PC-3 (cell line): Measurements from ENCODE around the gene SLC1A6. TPM values are rescaled to one million over a fixed set of nuclear protein-coding genes. Genes with fewer than 3 reads are reported as not detected.
"Not testable (repeated sequence)": the region's sequence is repeated elsewhere in the genome, so short reads cannot be mapped to it uniquely, and the experiment has no call there.

ENCODE experiments used
- ATAC-seq: fragments of 200-7000 bp; cut with Tn5 transposase; 2 replicates; pipeline ENCODE4 v1.9.1; 2020; ENCODE audit warnings: mild to moderate bottlenecking, moderate library complexity
- BruUV-seq: library from RNA; stranded (reverse); fragments of 400-500 nt; replicated peaks from 2 replicates; lab custom pipeline; 2021; lab: Mats Ljungman, UMichigan
- CTCF ChIA-PET: fragments of 300-600 bp; sonication (Branson Sonifier 250); formaldehyde crosslinking; loops from one replicate; lab custom pipeline; 2022; ENCODE audit warnings: antibody characterized with exemption; lab: Charles Lee
- POLR2A ChIA-PET: fragments of 300-600 bp; sonication (Branson Sonifier 250); formaldehyde crosslinking; loops from one replicate; lab custom pipeline; 2022; ENCODE audit warnings: antibody characterized with exemption; ENCODE audit not compliant: unreplicated experiment; lab: Charles Lee
- DNase-seq: peaks from one replicate; pipeline ENCODE4 v3.0.0-alpha.2; 2015
- H2AFZ ChIP-seq: fragments of 300-600 bp; sonication (generic); 2 replicates; pipeline ENCODE4 v1.6.0; 2016; ENCODE audit warnings: antibody characterized with exemption, low read length
- H3F3A ChIP-seq: fragments of 300-600 bp; sonication (generic); one replicate; pipeline ENCODE4 v1.6.0; 2017; ENCODE audit warnings: antibody characterized with exemption, low read length, control low read depth, mild to moderate bottlenecking; ENCODE audit not compliant: unreplicated experiment
- H3K27ac ChIP-seq: fragments of 300-600 bp; sonication (generic); 2 replicates; pipeline ENCODE4 v1.5.1; 2016; ENCODE audit warnings: mild to moderate bottlenecking, low read length
- H3K27me3 ChIP-seq: fragments of 300-600 bp; sonication (generic); 2 replicates; pipeline ENCODE4 v1.6.1; 2016; ENCODE audit warnings: low read length, mixed read lengths
- H3K36me3 ChIP-seq: fragments of 300-600 bp; sonication (generic); 2 replicates; pipeline ENCODE4 v1.6.1; 2016; ENCODE audit warnings: low read depth, mixed run types, low read length, mixed read lengths
- H3K4me1 ChIP-seq: fragments of 300-600 bp; sonication (generic); 2 replicates; pipeline ENCODE4 v1.5.1; 2016; ENCODE audit warnings: low read length; ENCODE audit not compliant: insufficient read depth
- H3K4me2 ChIP-seq: fragments of 300-600 bp; sonication (generic); 2 replicates; pipeline ENCODE4 v1.6.0; 2016; ENCODE audit warnings: low read length
- H3K4me3 ChIP-seq: fragments of 300-600 bp; sonication (generic); 2 replicates; pipeline ENCODE4 v1.5.1; 2016; ENCODE audit warnings: mild to moderate bottlenecking, low read length, mixed read lengths
- H3K79me2 ChIP-seq: fragments of 300-600 bp; sonication (generic); 2 replicates; pipeline ENCODE4 v1.6.1; 2017; ENCODE audit warnings: low read length, mixed read lengths
- H3K9ac ChIP-seq: fragments of 300-600 bp; sonication (generic); 2 replicates; pipeline ENCODE4 v1.6.0; 2016; ENCODE audit warnings: mild to moderate bottlenecking, low read length
- H3K9me2 ChIP-seq: fragments of 300-600 bp; sonication (generic); replicated peaks from 2 replicates; pipeline ENCODE4 v1.6.1; 2016; ENCODE audit warnings: mixed run types, low read length, mixed read lengths
- H3K9me3 ChIP-seq: fragments of 300-600 bp; sonication (generic); 2 replicates; pipeline ENCODE4 v1.6.1; 2016; ENCODE audit warnings: low read length, mixed read lengths
- H4K20me1 ChIP-seq: fragments of 300-600 bp; sonication (generic); 2 replicates; pipeline ENCODE4 v1.6.1; 2016; ENCODE audit warnings: low read length, mixed read lengths
- EZH2 ChIP-seq: fragments of 300-600 bp; sonication (generic); IDR thresholded peaks from one replicate; pipeline ENCODE4 v1.6.1; 2017; ENCODE audit warnings: antibody characterized with exemption, mild to moderate bottlenecking, low read length; ENCODE audit not compliant: unreplicated experiment
- EZH2phosphoT487 ChIP-seq: fragments of 300-600 bp; sonication (generic); IDR thresholded peaks from 2 replicates; pipeline ENCODE4 v1.6.1; 2018; ENCODE audit warnings: mild to moderate bottlenecking, antibody characterized with exemption, low read length, borderline replicate concordance
- intact Hi-C: fragments of 100-400 bp; cut with micrococcal nuclease; formaldehyde crosslinking; loops from 2 replicates; pipeline ENCODE4 v1.9.0; 2023
- total RNA-seq: library from RNA; depleted of rRNA; stranded (reverse); fragments of >200 nt; gene quantifications from 2 replicates; pipeline ENCODE4 v1.2.3, GENCODE V29; 2014
- TF ChIP-seq, protein P1 (sequence below): fragments of 300-600 bp; sonication (generic); conservative IDR thresholded peaks from 2 replicates; pipeline ENCODE4 v1.5.1; 2017; ENCODE audit warnings: antibody characterized with exemption, low read depth, mild to moderate bottlenecking, low read length

The SLC1A6 gene
- total RNA-seq, 1 experiment from 2014 or later = 4.4 TPM

DNA sequence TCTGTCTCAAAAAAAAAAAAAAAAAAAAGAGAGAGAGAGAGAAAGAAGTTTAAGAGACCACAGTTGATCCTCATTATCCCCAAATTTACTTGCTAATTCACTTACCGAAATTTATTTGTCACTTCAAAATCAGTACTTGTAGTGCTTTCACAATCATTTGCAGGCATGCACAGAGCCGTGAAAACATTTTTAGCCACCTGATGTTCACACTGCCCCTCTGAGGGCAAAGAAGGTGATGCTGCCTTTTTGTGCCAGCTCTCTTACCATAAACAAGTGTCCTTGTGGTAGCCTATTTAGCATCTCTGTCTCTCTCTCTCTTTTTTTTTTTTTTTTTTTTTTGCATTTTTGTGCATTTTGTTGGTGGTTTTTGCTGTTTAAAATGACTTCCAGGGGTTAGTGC is 45.6 kb upstream of the SLC1A6 start:
- ChIA-PET CTCF (interaction anchor here (0.6 kb wide), 3 partner anchors 9 to 87 kb away, joined by 5 to 7 read pairs (median 5); no protein-coding TSS in a partner anchor), POLR2A (interaction anchor here (0.6 kb wide), 1 partner anchor 169 kb away, joined by 18 read pairs; no protein-coding TSS in a partner anchor)
- DNase-seq = peak; percentile 53
- intact Hi-C loops = loop anchor here (5.0 kb wide), 1 partner anchor 108 kb away; no protein-coding TSS in a partner anchor
- ATAC-seq = peak; percentile 74
- H3K9me2 ChIP-seq = no peaks in the 10 kb centered on the region
- no TSS peak for BruUV-seq
- no peak overlapping the region for H3K9ac ChIP-seq
- no peaks in the 10 kb centered on the region for H3K79me2 ChIP-seq
- H3K4me1 ChIP-seq = no peaks in the 10 kb centered on the region
- no peak overlapping the region for H3K4me2 ChIP-seq
- no peaks in the 10 kb centered on the region for H3F3A ChIP-seq
- H3K9me3 ChIP-seq = no peaks in the 10 kb centered on the region
- H2AFZ ChIP-seq = no peak overlapping the region
- no peak overlapping the region for H3K27ac ChIP-seq
- TF ChIP-seq EZH2phosphoT487 (no peak), EZH2 (no peak)
- TF ChIP-seq, protein P1, sequence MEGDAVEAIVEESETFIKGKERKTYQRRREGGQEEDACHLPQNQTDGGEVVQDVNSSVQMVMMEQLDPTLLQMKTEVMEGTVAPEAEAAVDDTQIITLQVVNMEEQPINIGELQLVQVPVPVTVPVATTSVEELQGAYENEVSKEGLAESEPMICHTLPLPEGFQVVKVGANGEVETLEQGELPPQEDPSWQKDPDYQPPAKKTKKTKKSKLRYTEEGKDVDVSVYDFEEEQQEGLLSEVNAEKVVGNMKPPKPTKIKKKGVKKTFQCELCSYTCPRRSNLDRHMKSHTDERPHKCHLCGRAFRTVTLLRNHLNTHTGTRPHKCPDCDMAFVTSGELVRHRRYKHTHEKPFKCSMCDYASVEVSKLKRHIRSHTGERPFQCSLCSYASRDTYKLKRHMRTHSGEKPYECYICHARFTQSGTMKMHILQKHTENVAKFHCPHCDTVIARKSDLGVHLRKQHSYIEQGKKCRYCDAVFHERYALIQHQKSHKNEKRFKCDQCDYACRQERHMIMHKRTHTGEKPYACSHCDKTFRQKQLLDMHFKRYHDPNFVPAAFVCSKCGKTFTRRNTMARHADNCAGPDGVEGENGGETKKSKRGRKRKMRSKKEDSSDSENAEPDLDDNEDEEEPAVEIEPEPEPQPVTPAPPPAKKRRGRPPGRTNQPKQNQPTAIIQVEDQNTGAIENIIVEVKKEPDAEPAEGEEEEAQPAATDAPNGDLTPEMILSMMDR = peak; percentile 60
- no peak overlapping the region for H3K4me3 ChIP-seq
- H3K36me3 ChIP-seq = no peaks in the 10 kb centered on the region
- H4K20me1 ChIP-seq = no peaks in the 10 kb centered on the region
- H3K27me3 ChIP-seq = no peaks in the 10 kb centered on the region

DNA sequence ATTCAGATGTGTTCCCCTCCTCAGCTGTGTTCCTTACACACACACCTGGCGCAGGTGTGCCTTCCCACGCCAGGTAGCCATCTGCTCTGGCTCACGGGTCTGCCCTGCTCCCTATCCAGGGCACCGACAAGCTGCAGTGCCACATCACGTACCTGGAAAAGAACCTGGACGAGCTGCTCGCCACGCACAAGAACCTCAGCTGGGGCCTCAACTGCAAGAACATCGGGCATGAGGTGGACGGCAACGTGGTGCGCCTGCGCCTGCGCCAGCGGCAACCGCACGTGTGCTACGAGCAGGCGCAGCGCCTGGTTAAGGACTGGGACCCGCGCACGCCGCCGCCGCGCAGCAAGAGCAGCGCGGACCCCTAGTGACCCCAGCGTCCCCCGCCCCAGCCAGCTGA is 43.1 kb upstream of the SLC1A6 start:
- Histone ChIP-seq H3K9me3 (no peaks in the 10 kb centered on the region), H3F3A (no peaks in the 10 kb centered on the region), H3K9ac (no peak overlapping the region), H3K79me2 (no peaks in the 10 kb centered on the region), H2AFZ (no peak overlapping the region), H3K4me3 (no peak overlapping the region), H3K27me3 (no peaks in the 10 kb centered on the region), H3K4me2 (no peak overlapping the region), H3K36me3 (no peaks in the 10 kb centered on the region), H3K27ac (no peak overlapping the region), H3K4me1 (no peaks in the 10 kb centered on the region), H4K20me1 (no peaks in the 10 kb centered on the region), H3K9me2 (no peaks in the 10 kb centered on the region)
- ChIA-PET CTCF (no interaction called here), POLR2A (no interaction called here)
- ATAC-seq (no peak), DNase-seq (no peak)
- TF ChIP-seq EZH2phosphoT487 (no peak), EZH2 (no peak)
- TF ChIP-seq, protein P1 = no peak
- intact Hi-C loops = no loop called here
- no TSS peak for BruUV-seq

DNA sequence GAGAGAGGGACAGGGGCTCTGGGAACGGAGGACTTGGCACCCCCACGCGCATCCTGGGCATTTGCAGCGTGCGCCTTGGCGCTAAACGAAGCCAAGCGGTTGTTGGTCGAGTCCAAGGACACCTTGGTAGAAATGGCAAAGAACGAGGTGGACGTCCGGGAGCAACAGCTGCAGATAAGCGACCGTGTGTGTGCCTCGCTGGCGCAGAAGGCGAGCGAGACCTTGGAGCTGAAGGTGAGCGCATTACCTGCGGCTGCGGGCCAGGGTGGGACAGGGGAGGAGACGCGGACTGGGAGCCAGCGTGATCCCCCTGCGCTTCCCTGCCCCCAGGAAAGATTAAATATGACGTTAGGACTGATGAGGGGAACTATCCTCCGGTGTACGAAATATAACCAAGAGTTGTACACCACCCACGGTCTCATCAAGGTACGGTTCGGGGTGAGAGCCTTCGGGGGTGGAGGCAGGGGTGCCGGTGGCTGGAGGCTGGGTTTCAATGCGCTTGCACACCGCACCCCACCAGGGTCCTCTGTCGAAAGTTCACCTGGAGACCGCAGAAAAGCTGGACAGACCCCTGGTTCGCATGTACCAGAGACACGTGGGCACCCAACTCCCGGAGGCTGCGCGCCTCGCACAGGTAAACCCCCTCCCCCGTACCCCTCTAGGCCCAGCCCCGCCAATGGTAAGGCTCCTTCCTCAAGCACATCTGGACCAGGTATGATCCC is 41.8 kb upstream of the SLC1A6 start:
- Histone ChIP-seq H3K9me2 (no peaks in the 10 kb centered on the region), H3K27me3 (no peaks in the 10 kb centered on the region), H3K4me3 (no peak overlapping the region), H2AFZ (no peak overlapping the region), H3K27ac (no peak overlapping the region), H3K9me3 (no peaks in the 10 kb centered on the region), H3K36me3 (no peaks in the 10 kb centered on the region), H3K4me2 (no peak overlapping the region), H3F3A (no peaks in the 10 kb centered on the region), H3K79me2 (no peaks in the 10 kb centered on the region), H4K20me1 (no peaks in the 10 kb centered on the region), H3K9ac (no peak overlapping the region), H3K4me1 (no peaks in the 10 kb centered on the region)
- no peak for TF ChIP-seq EZH2
- no peak for TF ChIP-seq EZH2phosphoT487
- TF ChIP-seq, protein P1 = no peak
- ATAC-seq = no peak
- ChIA-PET CTCF (no interaction called here), POLR2A (no interaction called here)
- intact Hi-C loops = no loop called here
- DNase-seq = no peak
- no TSS peak for BruUV-seq

DNA sequence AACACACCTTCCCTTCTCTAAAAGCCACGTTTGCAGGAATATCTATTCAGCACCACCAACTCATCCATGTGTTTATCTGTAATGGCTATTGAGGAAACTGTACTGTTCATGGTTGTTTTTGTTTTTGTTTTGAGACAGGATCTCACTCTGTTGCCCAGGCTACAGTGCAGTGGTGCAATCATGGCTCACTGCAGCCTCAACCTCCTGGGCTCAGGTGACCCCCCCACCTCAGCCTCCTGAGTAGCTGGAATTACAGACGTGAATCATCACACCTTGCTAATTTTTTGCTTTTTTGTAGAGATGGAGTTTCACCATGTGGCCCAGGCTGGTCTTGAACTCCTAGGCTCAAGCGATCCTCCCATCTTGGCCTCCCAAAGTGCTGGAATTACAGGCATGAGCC is 39.2 kb upstream of the SLC1A6 start:
- intact Hi-C loops, H2AFZ ChIP-seq, H4K20me1 ChIP-seq, ATAC-seq, H3K36me3 ChIP-seq, H3K9ac ChIP-seq, H3K79me2 ChIP-seq, H3K27me3 ChIP-seq, CTCF ChIA-PET, POLR2A ChIA-PET, H3K27ac ChIP-seq, DNase-seq, H3K4me3 ChIP-seq, H3K9me3 ChIP-seq, H3F3A ChIP-seq, H3K4me2 ChIP-seq, H3K4me1 ChIP-seq, H3K9me2 ChIP-seq, BruUV-seq: not testable (repeated sequence)
